Breast epithelium (tissue), 4 donors: ENCODE results near the gene PRKCE. TPM values are rescaled to one million over a fixed set of nuclear protein-coding genes. Genes with fewer than 3 reads are reported as not detected.

Experiments
- DNase-seq, 2 donors: peaks; one replicate each; pipeline ENCODE4 v3.0.0-alpha.2; 2019; ENCODE audit warnings: low spot score in 2 of 2
- H3K27ac ChIP-seq, 2 donors: fragments of 200-600 bp; sonication (generic) in 1 of 2; one replicate each; pipeline ENCODE4 v1.5.1; 2016 to 2019; ENCODE audit warnings: mild to moderate bottlenecking in 1 of 2
- H3K27me3 ChIP-seq, 2 donors: fragments of 200-600 bp; sonication (generic) in 1 of 2; one replicate each; pipeline versions ENCODE4 v1.5.1 to v1.6.0; 2017 to 2019; ENCODE audit warnings: control low read depth in 1 of 2, mild to moderate bottlenecking in 1 of 2
- H3K36me3 ChIP-seq: fragments of 200-600 bp; one replicate; pipeline ENCODE4 v1.5.1; 2019
- H3K4me1 ChIP-seq, 2 donors: fragments of 200-600 bp; sonication (generic); one replicate each; pipeline ENCODE4 v1.5.1; 2016 to 2019; ENCODE audit warnings: control low read depth in 1 of 2
- H3K4me3 ChIP-seq, 3 donors: fragments of 200-600 bp; sonication (generic); 1 replicate in 2 of 3; 2 replicates in 1 of 3; pipeline ENCODE4 v1.5.1; 2016 to 2019; ENCODE audit warnings: mild to moderate bottlenecking in 3 of 3, moderate library complexity in 2 of 3
- H3K9me3 ChIP-seq, 2 donors: fragments of 200-600 bp; sonication (generic) in 1 of 2; one replicate each; pipeline ENCODE4 v1.5.1; 2016 to 2019; ENCODE audit warnings: control low read depth in 1 of 2
- CTCF ChIP-seq, 3 donors: fragments of 450-650 bp; IDR thresholded peaks; one replicate each; pipeline ENCODE4 v1.5.1; 2016 to 2017; ENCODE audit warnings: antibody characterized with exemption in 3 of 3, mild to moderate bottlenecking in 3 of 3, moderate library complexity in 3 of 3
- POLR2A ChIP-seq: fragments of 450-650 bp; IDR thresholded peaks from one replicate; pipeline ENCODE4 v1.6.1; 2016; ENCODE audit warnings: antibody characterized with exemption, mild to moderate bottlenecking, moderate library complexity
- POLR2AphosphoS5 ChIP-seq, 3 donors: sonication (generic); formaldehyde crosslinking; IDR thresholded peaks; one replicate each; pipeline ENCODE4 v1.6.1; 2017; ENCODE audit warnings: antibody characterized with exemption in 3 of 3
- intact Hi-C: fragments of 100-400 bp; cut with DNase I; formaldehyde crosslinking; loops from one replicate; pipeline ENCODE4 v1.15.1; 2023; ENCODE audit warnings: low total_unique reads
- total RNA-seq, 3 donors: library from RNA; depleted of rRNA; stranded (reverse); fragments of >200 nt; gene quantifications; one replicate each; pipeline ENCODE4 v1.1.0, GENCODE V29; 2016

Gene PRKCE
- total RNA-seq, 3 donors from 2014 or later = 20.6 to 34.0 (median 23.6) TPM

- H3K36me3 ChIP-seq = no peaks in the 10 kb centered on the region
- intact Hi-C loops = no loop called here
- TF ChIP-seq CTCF (IDR thresholded peaks at IDR 0.05) (no peak), POLR2AphosphoS5 (IDR thresholded peaks at IDR 0.05) (no peak)
- H3K27ac ChIP-seq = no peak overlapping the region
- DNase-seq = no peak
- H3K4me3 ChIP-seq = no peak overlapping the region
- no peaks in the 10 kb centered on the region for H3K4me1 ChIP-seq
- no peaks in the 10 kb centered on the region for H3K9me3 ChIP-seq
- H3K27me3 ChIP-seq = no peaks in the 10 kb centered on the region
Observed at GRCh38 chr2:46173030-46173429, 521.6 kb downstream of the PRKCE start.

GRCh38 chr2:46173636-46174250 is 522.3 kb downstream of the PRKCE start:
- Histone ChIP-seq H3K27me3 (no peaks in the 10 kb centered on the region), H3K4me1 (peaks cover 0 to 4% of the 10 kb centered on the region in 2 donors), H3K4me3 (no peak overlapping the region), H3K9me3 (no peaks in the 10 kb centered on the region), H3K36me3 (no peaks in the 10 kb centered on the region), H3K27ac (no peak overlapping the region)
- intact Hi-C loops = no loop called here
- DNase-seq = no peak
- TF ChIP-seq POLR2A (no peak), CTCF (IDR thresholded peaks at IDR 0.05) (no peak), POLR2AphosphoS5 (IDR thresholded peaks at IDR 0.05) (no peak)

- H3K27ac ChIP-seq = no peak overlapping the region
- intact Hi-C loops = no loop called here
- TF ChIP-seq CTCF (IDR thresholded peaks at IDR 0.05) = no peak
- no peak for TF ChIP-seq POLR2A
- TF ChIP-seq POLR2AphosphoS5 (IDR thresholded peaks at IDR 0.05) = no peak
- no peak overlapping the region for H3K4me3 ChIP-seq
- H3K27me3 ChIP-seq = no peaks in the 10 kb centered on the region
- no peaks in the 10 kb centered on the region for H3K9me3 ChIP-seq
- DNase-seq = no peak
- peaks cover 5 to 6% of the 10 kb centered on the region in 2 donors for H3K4me1 ChIP-seq
- H3K36me3 ChIP-seq = no peaks in the 10 kb centered on the region
Observed at GRCh38 chr2:46174345-46175170, 523.1 kb downstream of the PRKCE start.

GRCh38 chr2:46175419-46175818 is 523.9 kb downstream of the PRKCE start:
- intact Hi-C loops = no loop called here

More at GRCh38 chr2:46175419-46175818, 523.9 kb downstream of the PRKCE start:
- no peak overlapping the region for H3K4me3 ChIP-seq
- TF ChIP-seq POLR2AphosphoS5 (IDR thresholded peaks at IDR 0.05) (no peak), POLR2A (no peak), CTCF (IDR thresholded peaks at IDR 0.05) (no peak)
- peaks cover 6% of the 10 kb centered on the region in 2 donors for H3K4me1 ChIP-seq
- no peak overlapping the region for H3K27ac ChIP-seq
- H3K9me3 ChIP-seq = no peaks in the 10 kb centered on the region
- no peaks in the 10 kb centered on the region for H3K36me3 ChIP-seq
- H3K27me3 ChIP-seq = no peaks in the 10 kb centered on the region
- DNase-seq = no peak
